HepG2 (cell line): ENCODE data around the gene FAM120C. TPM values are rescaled to one million over a fixed set of nuclear protein-coding genes. Genes with fewer than 3 reads are reported as not detected.

Source experiments
- AGO1 ChIP-seq: fragments of 200-400 bp; formaldehyde crosslinking; IDR thresholded peaks from 2 replicates; pipeline ENCODE4 v1.6.1; 2017; ENCODE audit warnings: mild to moderate bottlenecking, low read depth, low read length, moderate library complexity; ENCODE audit not compliant: poor library complexity, severe bottlenecking
- HHEX ChIP-seq: IDR thresholded peaks from 2 replicates; pipeline ENCODE4 v1.6.1; 2016; ENCODE audit warnings: control low read depth
- HIVEP1 ChIP-seq: sonication (generic); formaldehyde crosslinking; IDR thresholded peaks from 2 replicates; pipeline ENCODE4 v1.4.0; 2020; ENCODE audit warnings: mild to moderate bottlenecking, missing genetic modification reagents
- PAX8 ChIP-seq: sonication (generic); formaldehyde crosslinking; IDR thresholded peaks from 2 replicates; pipeline ENCODE4 v1.8.0; 2022; ENCODE audit warnings: mild to moderate bottlenecking, missing genetic modification reagents, borderline replicate concordance
- POLR2AphosphoS5 ChIP-seq: IDR thresholded peaks from 2 replicates; pipeline ENCODE4 v1.6.1; 2012; ENCODE audit warnings: low read depth, low read length
- TOPORS ChIP-seq: sonication (generic); formaldehyde crosslinking; IDR thresholded peaks from 2 replicates; pipeline ENCODE4 v1.8.0; 2023; ENCODE audit warnings: mild to moderate bottlenecking, missing genetic modification reagents
- polyA plus RNA-seq, 8 experiments: library from polyadenylated mRNA; depleted of rRNA in 3 of 8; stranded (reverse) in 7 of 8; unstranded in 1 of 8; fragments of >200 nt; fragmentation: Illumina TruSeq in 4 of 8; extraction: Trizol in 4 of 8; gene quantifications; 2 replicates each; pipeline versions ENCODE4 v1.2.1 to v1.2.3, GENCODE V29; 2011 to 2016; ENCODE audit warnings: low read depth in 4 of 8, missing spikeins in 1 of 8, mixed read lengths in 1 of 8; ENCODE audit not compliant: insufficient read depth in 1 of 8
- total RNA-seq, 5 experiments: library from RNA; depleted of rRNA; stranded (reverse); fragments of >200 nt; fragmentation: Illumina TruSeq; extraction: Trizol; gene quantifications; 2 replicates each; pipeline ENCODE4 v1.2.3, GENCODE V29; 2016; ENCODE audit warnings: low read depth in 1 of 5
- TF ChIP-seq, protein P1 (sequence below): conservative IDR thresholded peaks from 2 replicates; pipeline ENCODE4 v1.6.1; 2018; ENCODE audit warnings: missing genetic modification reagents
- TF ChIP-seq, protein P2 (sequence below): fragments of 450-650 bp; IDR thresholded peaks from 2 replicates; pipeline ENCODE4 v1.6.1; 2016
- TF ChIP-seq, protein P3 (sequence below): sonication (generic); formaldehyde crosslinking; conservative IDR thresholded peaks from 2 replicates; pipeline ENCODE4 v1.4.0; 2020; ENCODE audit warnings: missing genetic modification reagents
- TF ChIP-seq, protein P4 (sequence below): sonication (generic); IDR thresholded peaks from 2 replicates; pipeline ENCODE4 v1.6.1; 2016; ENCODE audit warnings: low read depth, borderline replicate concordance
- TF ChIP-seq, protein P5 (sequence below): sonication (generic); formaldehyde crosslinking; IDR thresholded peaks from 2 replicates; pipeline ENCODE4 v1.4.0; 2020; ENCODE audit warnings: mild to moderate bottlenecking, missing genetic modification reagents
- TF ChIP-seq, protein P6 (sequence below): sonication (generic); formaldehyde crosslinking; IDR thresholded peaks from 2 replicates; pipeline ENCODE4 v1.5.0; 2020; ENCODE audit warnings: mild to moderate bottlenecking, missing genetic modification reagents, borderline replicate concordance

The FAM120C gene
- total and polyA plus RNA-seq, 2 of the 13 experiments (the other 11 are each of a cell fraction or from before 2014, with no cell fraction given) = 4.6 to 7.4 TPM

DNA sequence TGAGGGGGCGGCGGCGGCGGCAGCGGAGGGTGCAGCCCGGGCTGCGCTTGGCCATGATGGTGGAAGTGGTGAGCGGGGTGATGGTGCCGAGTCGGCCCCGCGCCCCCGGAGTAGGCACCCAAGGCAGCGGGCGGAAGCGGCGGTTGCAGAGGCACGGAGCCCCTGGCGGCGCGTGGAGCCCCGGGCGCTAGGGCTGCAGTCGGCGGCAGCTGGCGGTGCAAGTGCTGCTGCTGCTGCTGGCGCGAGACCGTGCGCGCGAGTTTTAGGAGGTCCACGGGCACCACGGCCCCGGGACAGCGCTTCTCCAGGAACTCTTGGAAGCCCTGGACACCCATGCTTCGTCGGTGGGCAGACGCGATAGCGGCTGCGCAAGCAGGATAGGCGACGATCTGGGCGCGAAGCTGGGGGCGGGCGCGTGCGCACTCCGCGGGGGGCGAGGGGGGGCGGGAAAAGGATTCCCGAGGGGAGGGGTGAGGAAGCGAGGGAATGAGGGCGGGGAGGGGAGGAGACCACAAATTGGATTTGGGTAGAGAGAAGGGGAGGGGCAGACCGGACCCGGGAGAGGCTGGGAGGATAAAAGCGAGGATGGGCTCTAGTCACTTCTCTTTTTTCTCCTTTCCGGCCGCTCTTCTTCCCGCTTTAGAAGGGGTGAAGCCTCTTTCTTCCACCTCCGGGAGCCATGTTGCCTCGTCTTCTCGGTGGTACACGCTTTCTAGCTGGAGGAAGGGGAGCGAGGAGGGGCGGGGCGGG, at the start of gene FAM120C (continued):
- TF ChIP-seq AGO1 (no peak), TOPORS (CRISPR knock-in tag) (no peak), POLR2AphosphoS5 (peak; percentile 49; the same call in 1 of the 2 replicates), HIVEP1 (no peak), PAX8 (no peak), HHEX (CRISPR knock-in tag) (no peak)
- TF ChIP-seq, protein P1, sequence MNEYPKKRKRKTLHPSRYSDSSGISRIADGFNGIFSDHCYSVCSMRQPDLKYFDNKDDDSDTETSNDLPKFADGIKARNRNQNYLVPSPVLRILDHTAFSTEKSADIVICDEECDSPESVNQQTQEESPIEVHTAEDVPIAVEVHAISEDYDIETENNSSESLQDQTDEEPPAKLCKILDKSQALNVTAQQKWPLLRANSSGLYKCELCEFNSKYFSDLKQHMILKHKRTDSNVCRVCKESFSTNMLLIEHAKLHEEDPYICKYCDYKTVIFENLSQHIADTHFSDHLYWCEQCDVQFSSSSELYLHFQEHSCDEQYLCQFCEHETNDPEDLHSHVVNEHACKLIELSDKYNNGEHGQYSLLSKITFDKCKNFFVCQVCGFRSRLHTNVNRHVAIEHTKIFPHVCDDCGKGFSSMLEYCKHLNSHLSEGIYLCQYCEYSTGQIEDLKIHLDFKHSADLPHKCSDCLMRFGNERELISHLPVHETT (CRISPR knock-in tag) = no peak
- TF ChIP-seq, protein P2, sequence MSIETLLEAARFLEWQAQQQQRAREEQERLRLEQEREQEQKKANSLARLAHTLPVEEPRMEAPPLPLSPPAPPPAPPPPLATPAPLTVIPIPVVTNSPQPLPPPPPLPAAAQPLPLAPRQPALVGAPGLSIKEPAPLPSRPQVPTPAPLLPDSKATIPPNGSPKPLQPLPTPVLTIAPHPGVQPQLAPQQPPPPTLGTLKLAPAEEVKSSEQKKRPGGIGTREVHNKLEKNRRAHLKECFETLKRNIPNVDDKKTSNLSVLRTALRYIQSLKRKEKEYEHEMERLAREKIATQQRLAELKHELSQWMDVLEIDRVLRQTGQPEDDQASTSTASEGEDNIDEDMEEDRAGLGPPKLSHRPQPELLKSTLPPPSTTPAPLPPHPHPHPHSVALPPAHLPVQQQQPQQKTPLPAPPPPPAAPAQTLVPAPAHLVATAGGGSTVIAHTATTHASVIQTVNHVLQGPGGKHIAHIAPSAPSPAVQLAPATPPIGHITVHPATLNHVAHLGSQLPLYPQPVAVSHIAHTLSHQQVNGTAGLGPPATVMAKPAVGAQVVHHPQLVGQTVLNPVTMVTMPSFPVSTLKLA = no peak
- TF ChIP-seq, protein P3, sequence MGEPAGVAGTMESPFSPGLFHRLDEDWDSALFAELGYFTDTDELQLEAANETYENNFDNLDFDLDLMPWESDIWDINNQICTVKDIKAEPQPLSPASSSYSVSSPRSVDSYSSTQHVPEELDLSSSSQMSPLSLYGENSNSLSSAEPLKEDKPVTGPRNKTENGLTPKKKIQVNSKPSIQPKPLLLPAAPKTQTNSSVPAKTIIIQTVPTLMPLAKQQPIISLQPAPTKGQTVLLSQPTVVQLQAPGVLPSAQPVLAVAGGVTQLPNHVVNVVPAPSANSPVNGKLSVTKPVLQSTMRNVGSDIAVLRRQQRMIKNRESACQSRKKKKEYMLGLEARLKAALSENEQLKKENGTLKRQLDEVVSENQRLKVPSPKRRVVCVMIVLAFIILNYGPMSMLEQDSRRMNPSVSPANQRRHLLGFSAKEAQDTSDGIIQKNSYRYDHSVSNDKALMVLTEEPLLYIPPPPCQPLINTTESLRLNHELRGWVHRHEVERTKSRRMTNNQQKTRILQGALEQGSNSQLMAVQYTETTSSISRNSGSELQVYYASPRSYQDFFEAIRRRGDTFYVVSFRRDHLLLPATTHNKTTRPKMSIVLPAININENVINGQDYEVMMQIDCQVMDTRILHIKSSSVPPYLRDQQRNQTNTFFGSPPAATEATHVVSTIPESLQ (CRISPR knock-in tag) = no peak
- TF ChIP-seq, protein P4, sequence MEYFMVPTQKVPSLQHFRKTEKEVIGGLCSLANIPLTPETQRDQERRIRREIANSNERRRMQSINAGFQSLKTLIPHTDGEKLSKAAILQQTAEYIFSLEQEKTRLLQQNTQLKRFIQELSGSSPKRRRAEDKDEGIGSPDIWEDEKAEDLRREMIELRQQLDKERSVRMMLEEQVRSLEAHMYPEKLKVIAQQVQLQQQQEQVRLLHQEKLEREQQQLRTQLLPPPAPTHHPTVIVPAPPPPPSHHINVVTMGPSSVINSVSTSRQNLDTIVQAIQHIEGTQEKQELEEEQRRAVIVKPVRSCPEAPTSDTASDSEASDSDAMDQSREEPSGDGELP = no peak
- TF ChIP-seq, protein P5, sequence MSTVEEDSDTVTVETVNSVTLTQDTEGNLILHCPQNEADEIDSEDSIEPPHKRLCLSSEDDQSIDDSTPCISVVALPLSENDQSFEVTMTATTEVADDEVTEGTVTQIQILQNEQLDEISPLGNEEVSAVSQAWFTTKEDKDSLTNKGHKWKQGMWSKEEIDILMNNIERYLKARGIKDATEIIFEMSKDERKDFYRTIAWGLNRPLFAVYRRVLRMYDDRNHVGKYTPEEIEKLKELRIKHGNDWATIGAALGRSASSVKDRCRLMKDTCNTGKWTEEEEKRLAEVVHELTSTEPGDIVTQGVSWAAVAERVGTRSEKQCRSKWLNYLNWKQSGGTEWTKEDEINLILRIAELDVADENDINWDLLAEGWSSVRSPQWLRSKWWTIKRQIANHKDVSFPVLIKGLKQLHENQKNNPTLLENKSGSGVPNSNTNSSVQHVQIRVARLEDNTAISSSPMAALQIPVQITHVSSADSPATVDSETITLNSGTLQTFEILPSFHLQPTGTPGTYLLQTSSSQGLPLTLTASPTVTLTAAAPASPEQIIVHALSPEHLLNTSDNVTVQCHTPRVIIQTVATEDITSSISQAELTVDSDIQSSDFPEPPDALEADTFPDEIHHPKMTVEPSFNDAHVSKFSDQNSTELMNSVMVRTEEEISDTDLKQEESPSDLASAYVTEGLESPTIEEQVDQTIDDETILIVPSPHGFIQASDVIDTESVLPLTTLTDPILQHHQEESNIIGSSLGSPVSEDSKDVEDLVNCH (CRISPR knock-in tag) = no peak
- TF ChIP-seq, protein P6, sequence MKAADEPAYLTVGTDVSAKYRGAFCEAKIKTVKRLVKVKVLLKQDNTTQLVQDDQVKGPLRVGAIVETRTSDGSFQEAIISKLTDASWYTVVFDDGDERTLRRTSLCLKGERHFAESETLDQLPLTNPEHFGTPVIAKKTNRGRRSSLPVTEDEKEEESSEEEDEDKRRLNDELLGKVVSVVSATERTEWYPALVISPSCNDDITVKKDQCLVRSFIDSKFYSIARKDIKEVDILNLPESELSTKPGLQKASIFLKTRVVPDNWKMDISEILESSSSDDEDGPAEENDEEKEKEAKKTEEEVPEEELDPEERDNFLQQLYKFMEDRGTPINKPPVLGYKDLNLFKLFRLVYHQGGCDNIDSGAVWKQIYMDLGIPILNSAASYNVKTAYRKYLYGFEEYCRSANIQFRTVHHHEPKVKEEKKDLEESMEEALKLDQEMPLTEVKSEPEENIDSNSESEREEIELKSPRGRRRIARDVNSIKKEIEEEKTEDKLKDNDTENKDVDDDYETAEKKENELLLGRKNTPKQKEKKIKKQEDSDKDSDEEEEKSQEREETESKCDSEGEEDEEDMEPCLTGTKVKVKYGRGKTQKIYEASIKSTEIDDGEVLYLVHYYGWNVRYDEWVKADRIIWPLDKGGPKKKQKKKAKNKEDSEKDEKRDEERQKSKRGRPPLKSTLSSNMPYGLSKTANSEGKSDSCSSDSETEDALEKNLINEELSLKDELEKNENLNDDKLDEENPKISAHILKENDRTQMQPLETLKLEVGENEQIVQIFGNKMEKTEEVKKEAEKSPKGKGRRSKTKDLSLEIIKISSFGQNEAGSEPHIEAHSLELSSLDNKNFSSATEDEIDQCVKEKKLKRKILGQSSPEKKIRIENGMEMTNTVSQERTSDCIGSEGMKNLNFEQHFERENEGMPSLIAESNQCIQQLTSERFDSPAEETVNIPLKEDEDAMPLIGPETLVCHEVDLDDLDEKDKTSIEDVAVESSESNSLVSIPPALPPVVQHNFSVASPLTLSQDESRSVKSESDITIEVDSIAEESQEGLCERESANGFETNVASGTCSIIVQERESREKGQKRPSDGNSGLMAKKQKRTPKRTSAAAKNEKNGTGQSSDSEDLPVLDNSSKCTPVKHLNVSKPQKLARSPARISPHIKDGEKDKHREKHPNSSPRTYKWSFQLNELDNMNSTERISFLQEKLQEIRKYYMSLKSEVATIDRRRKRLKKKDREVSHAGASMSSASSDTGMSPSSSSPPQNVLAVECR (CRISPR knock-in tag) = peak; percentile 66; the same call in 1 of the 2 replicates
